Measurements from ENCODE around the gene FKBP14. TPM values are rescaled to one million over a fixed set of nuclear protein-coding genes. Genes with fewer than 3 reads are reported as not detected.

FKBP14 gene
- total RNA-seq, 1 donor from 2014 or later = 7.3 TPM

DNA sequence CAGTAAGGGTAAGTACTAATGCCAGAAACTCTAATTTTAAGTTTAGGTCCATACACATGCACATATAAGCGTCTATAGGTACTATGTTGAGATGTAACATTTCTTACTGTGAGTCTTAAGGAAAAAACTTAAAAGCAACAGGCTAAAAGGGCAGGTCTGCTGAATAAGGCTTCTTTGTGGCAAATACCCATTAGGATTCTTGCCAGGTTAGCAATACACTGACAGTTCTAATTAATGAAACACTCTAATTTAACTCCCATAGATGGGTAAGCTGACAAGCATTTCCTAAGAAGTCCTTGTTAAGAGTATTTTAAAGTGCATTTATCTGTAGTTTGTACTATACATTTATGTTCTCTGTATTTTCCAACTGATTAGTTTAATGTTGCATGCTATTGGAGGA is 50.9 kb downstream of the FKBP14 start:
- no peak for TF ChIP-seq CTCF (IDR thresholded peaks at IDR 0.05)
- Histone ChIP-seq H3K36me3 (no peaks in the 10 kb centered on the region), H3K4me1 (no peaks in the 10 kb centered on the region), H3K27ac (no peak overlapping the region), H3K27me3 (no peaks in the 10 kb centered on the region), H3K4me3 (no peak overlapping the region), H3K9me3 (no peaks in the 10 kb centered on the region)
- intact Hi-C loops (cut with DNase I) = no loop called here
- DNase-seq (ENCODE audit: low spot score in 2 of 2) = no peak

GRCh38 chr7:29974286-29974685 is 52.2 kb downstream of the FKBP14 start:
- H3K27ac ChIP-seq = no peak overlapping the region
- H3K36me3 ChIP-seq = no peaks in the 10 kb centered on the region
- no peaks in the 10 kb centered on the region for H3K4me1 ChIP-seq
- no peaks in the 10 kb centered on the region for H3K27me3 ChIP-seq
- TF ChIP-seq CTCF (IDR thresholded peaks at IDR 0.05) = no peak
- H3K9me3 ChIP-seq = no peaks in the 10 kb centered on the region
- intact Hi-C loops (cut with DNase I) = no loop called here
- H3K4me3 ChIP-seq = no peak overlapping the region
- no peak for DNase-seq (ENCODE audit: low spot score in 2 of 2)

DNA sequence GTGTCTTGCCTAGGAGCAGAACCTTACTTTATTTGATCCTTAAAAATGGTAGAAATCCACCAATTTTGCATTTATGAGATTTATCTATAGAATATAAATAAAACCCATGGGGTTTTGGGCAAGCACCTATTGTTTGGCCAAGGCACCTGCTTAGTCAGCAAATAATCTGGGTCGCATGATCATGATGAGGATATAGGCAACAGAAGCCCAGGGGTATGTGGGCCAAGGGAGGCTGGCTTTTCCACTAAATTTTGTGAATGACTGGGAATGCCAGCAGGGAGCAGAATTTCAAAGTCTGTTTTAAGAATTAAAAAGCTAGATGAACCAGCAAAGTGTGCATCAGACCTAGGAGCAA is 54.2 kb downstream of the FKBP14 start:
- intact Hi-C loops (cut with DNase I) = no loop called here
- H3K27ac ChIP-seq = no peak overlapping the region
- H3K27me3 ChIP-seq = no peaks in the 10 kb centered on the region
- no peaks in the 10 kb centered on the region for H3K9me3 ChIP-seq
- no peak overlapping the region for H3K4me3 ChIP-seq
- H3K36me3 ChIP-seq = peaks cover 0 to 4% of the 10 kb centered on the region in 2 donors
- no peak for TF ChIP-seq CTCF (IDR thresholded peaks at IDR 0.05)
- DNase-seq (ENCODE audit: low spot score in 2 of 2) = no peak
- H3K4me1 ChIP-seq = no peaks in the 10 kb centered on the region

- Histone ChIP-seq H3K4me1 (no peaks in the 10 kb centered on the region), H3K9me3 (no peaks in the 10 kb centered on the region), H3K27ac (no peak overlapping the region), H3K36me3 (peaks cover 0 to 4% of the 10 kb centered on the region in 2 donors), H3K27me3 (no peaks in the 10 kb centered on the region), H3K4me3 (no peak overlapping the region)
- no peak for DNase-seq (ENCODE audit: low spot score in 2 of 2)
- intact Hi-C loops (cut with DNase I) = no loop called here
- TF ChIP-seq CTCF (IDR thresholded peaks at IDR 0.05) = no peak
Measured at GRCh38 chr7:29971566-29972314, 54.8 kb downstream of the FKBP14 start.

- H3K4me1 ChIP-seq = peaks cover 0 to under 1% of the 10 kb centered on the region in 2 donors
- H3K9me3 ChIP-seq = no peaks in the 10 kb centered on the region
- intact Hi-C loops (cut with DNase I) = no loop called here
- no peaks in the 10 kb centered on the region for H3K27me3 ChIP-seq
- no peak for DNase-seq (ENCODE audit: low spot score in 2 of 2)
- peaks cover 0 to 4% of the 10 kb centered on the region in 2 donors for H3K36me3 ChIP-seq
- no peak overlapping the region for H3K27ac ChIP-seq
- H3K4me3 ChIP-seq = no peak overlapping the region
- no peak for TF ChIP-seq CTCF (IDR thresholded peaks at IDR 0.05)
Measured at GRCh38 chr7:29970158-29970557, 56.3 kb downstream of the FKBP14 start.
